Activated CD8-positive, alpha-beta memory T cell treated with anti-CD3 and anti-CD28 coated beads, Interleukin-2, amount 10 ng/mL, durations not matched to agents 7 days and 5 days (primary cell): Measurements from ENCODE around the gene NLRP5. TPM values are rescaled to one million over a fixed set of nuclear protein-coding genes. Genes with fewer than 3 reads are reported as not detected.
"Not testable (repeated sequence)": the region's sequence is repeated elsewhere in the genome, so short reads cannot be mapped to it uniquely, and the experiment has no call there.

Source experiments
- ATAC-seq: fragments of 150-1000 bp; cut with Tn5 transposase; one replicate; pipeline ENCODE4 v1.10.0; 2021; ENCODE audit warnings: moderate library complexity
- CTCF ChIA-PET: fragments of 350-600 bp; sonication (Branson Sonifier 250); formaldehyde crosslinking; loops from one replicate; lab custom pipeline; 2021; ENCODE audit warnings: antibody characterized with exemption; lab: Charles Lee
- DNase-seq: peaks from one replicate; pipeline ENCODE4 v3.0.0-alpha.2; 2020
- H3K27ac Mint-ChIP-seq: one replicate; pipeline ENCODE4 v1.8.0; 2021; ENCODE audit warnings: mild to moderate bottlenecking, mixed read lengths
- H3K27me3 Mint-ChIP-seq: one replicate; pipeline ENCODE4 v1.8.0; 2021; ENCODE audit warnings: mixed read lengths
- H3K36me3 Mint-ChIP-seq: one replicate; pipeline ENCODE4 v1.8.0; 2021; ENCODE audit warnings: mild to moderate bottlenecking, mixed read lengths
- H3K4me1 Mint-ChIP-seq: one replicate; pipeline ENCODE4 v1.8.0; 2021; ENCODE audit warnings: mixed read lengths
- H3K4me3 Mint-ChIP-seq: one replicate; pipeline ENCODE4 v1.8.0; 2021; ENCODE audit warnings: mild to moderate bottlenecking, moderate library complexity, mixed read lengths
- H3K9me3 Mint-ChIP-seq: one replicate; pipeline ENCODE4 v1.8.0; 2022; ENCODE audit warnings: low read depth, mixed read lengths
- total RNA-seq, 2 experiments: library from RNA; stranded (reverse); gene quantifications; one replicate each; pipeline ENCODE4 v1.2.3, GENCODE V29; 2021

NLRP5 gene
- total RNA-seq, 2 experiments from 2014 or later, result not detected

DNA sequence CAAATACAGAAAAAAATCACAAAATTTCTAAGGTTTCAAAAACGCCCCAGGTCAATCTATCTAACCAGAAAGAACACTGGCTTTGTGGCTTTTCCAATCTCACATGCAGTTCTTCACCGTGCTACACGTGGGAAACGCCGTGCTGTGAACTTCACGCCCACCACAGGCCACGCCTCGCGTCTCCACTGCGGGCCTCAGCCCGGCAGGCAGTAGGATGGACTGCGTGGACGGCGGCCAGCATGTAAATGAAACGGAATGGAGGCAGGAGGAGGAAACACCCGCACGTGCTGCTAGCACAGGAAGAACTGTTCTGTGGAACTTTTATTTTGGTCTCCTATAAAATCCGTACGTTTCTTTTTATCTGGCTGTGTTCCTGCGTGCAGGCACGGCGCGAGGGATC, 110.7 kb downstream of the NLRP5 start:
- Mint-ChIP-seq H3K4me1 (no peaks in the 10 kb centered on the region), H3K36me3 (peaks cover 40% of the 10 kb centered on the region), H3K27me3 (no peaks in the 10 kb centered on the region), H3K4me3 (no peak overlapping the region), H3K27ac (no peak overlapping the region), H3K9me3 (peaks cover 12% of the 10 kb centered on the region)
- CTCF ChIA-PET, result no interaction called here
- no peak for ATAC-seq
- DNase-seq, result no peak

- H3K27ac Mint-ChIP-seq, result no peak overlapping the region
- H3K36me3 Mint-ChIP-seq, result peaks cover 36% of the 10 kb centered on the region
- no peaks in the 10 kb centered on the region for H3K27me3 Mint-ChIP-seq
- H3K9me3 Mint-ChIP-seq, result peaks cover 9% of the 10 kb centered on the region
- ATAC-seq (no peak), DNase-seq (no peak)
- no peak overlapping the region for H3K4me3 Mint-ChIP-seq
- CTCF ChIA-PET, result no interaction called here
- H3K4me1 Mint-ChIP-seq, result no peaks in the 10 kb centered on the region
These were observed 111.2 kb downstream of the NLRP5 start for GRCh38 chr19:56097776-56098175.

DNA sequence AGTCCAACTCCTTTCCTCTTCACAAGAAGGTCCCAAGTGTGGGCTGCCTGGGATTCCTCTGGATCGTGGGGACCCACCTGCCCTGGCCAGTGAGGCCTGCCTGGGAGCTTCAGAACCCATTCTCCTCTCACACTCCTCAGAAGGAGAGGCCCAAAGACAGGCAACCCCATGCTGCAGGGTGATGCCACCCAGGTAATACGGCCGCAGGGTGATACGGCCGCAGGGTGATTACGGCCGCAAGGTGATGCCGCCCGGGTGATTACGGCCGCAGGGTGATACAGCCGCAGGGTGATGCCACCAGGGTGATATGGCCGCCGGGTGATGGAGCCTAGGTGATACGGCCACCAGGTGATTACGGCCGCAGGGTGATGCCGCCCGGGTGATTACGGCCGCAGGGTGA, 111.7 kb downstream of the NLRP5 start:
- H3K36me3 Mint-ChIP-seq, result peaks cover 31% of the 10 kb centered on the region
- CTCF ChIA-PET, result interaction anchor here (1.3 kb wide), 1 partner anchor 17 kb away, joined by 4 read pairs; no protein-coding TSS in a partner anchor
- H3K27me3 Mint-ChIP-seq, H3K4me1 Mint-ChIP-seq, DNase-seq, H3K27ac Mint-ChIP-seq, H3K9me3 Mint-ChIP-seq, H3K4me3 Mint-ChIP-seq, ATAC-seq: not testable (repeated sequence)

DNA sequence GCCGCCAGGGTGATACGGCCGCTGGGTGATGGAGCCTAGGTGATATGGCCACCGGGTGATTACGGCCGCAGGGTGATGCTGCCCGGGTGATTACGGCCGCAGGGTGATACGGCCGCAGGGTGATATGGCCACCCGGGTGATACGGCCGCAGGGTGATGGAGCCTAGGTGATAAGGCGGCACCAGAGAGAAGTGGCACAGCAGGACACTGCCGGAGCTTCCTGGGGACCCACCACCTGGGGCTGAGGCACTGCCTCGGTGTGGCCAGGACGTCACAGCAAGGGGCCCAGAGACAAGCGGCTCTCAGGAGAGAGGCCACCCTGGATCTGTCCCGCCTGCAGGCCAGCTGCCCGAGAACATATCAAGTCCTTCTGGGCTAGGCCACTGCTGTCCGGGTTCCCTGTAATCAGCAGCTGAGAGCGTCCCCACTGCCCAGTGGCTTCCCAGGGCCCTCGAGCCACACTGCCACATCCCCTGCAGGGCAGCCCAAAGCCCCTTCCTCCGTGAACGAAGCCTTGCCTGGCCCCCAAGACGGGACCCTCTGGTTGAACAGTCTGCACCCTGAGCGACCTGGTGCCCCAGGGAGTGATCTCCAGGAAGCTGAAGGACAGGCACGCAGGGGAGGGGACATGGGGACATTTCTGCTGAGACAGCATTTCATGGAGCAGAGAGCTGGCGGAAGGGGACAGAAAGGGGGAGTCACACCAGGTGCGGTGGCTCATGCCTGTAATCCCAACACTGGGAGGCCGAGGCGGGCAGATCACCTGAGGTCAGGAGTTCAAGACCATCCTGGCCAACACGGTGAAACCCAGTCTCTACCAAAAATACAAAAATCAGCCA, 112.4 kb downstream of the NLRP5 start:
- Mint-ChIP-seq H3K4me3 (no peak overlapping the region), H3K9me3 (no peaks in the 10 kb centered on the region), H3K36me3 (peaks cover 24% of the 10 kb centered on the region), H3K4me1 (no peaks in the 10 kb centered on the region), H3K27me3 (no peaks in the 10 kb centered on the region), H3K27ac (no peak overlapping the region)
- ATAC-seq (no peak), DNase-seq (no peak)
- CTCF ChIA-PET, result interaction anchor here (1.3 kb wide), 1 partner anchor 18 kb away, joined by 4 read pairs; no protein-coding TSS in a partner anchor

GRCh38 chr19:56099638-56100539, 113.3 kb downstream of the NLRP5 start:
- Mint-ChIP-seq H3K36me3 (peaks cover 22% of the 10 kb centered on the region), H3K4me3 (no peak overlapping the region), H3K27me3 (no peaks in the 10 kb centered on the region), H3K9me3 (no peaks in the 10 kb centered on the region), H3K27ac (no peak overlapping the region), H3K4me1 (peaks cover 3% of the 10 kb centered on the region)
- DNase-seq (no peak), ATAC-seq (no peak)
- CTCF ChIA-PET, result no interaction called here

DNA sequence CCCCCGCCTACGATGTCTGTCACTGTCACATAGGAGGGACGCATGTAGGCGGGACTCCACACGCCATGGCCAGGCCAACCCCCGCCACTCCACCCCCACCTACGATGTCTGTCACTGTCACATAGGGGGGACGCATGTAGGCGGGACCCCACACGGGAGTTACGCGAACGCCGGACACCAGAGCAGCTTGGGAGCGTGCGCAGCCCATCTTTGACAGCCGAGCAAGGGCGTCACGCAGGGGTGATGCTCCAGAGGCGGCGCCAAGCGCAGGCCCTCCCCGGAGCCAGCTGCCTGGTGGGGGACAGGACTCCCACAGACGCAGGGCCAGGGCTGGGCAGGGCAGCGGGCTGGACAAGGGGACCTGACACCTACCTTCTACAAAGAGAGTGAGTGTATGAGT, 114.5 kb downstream of the NLRP5 start:
- Mint-ChIP-seq H3K4me1 (peaks cover 9% of the 10 kb centered on the region), H3K27me3 (no peaks in the 10 kb centered on the region), H3K36me3 (peaks cover 11% of the 10 kb centered on the region), H3K9me3 (no peaks in the 10 kb centered on the region), H3K4me3 (no peak overlapping the region), H3K27ac (no peak overlapping the region)
- DNase-seq, result no peak
- no peak for ATAC-seq
- CTCF ChIA-PET, result no interaction called here

DNA sequence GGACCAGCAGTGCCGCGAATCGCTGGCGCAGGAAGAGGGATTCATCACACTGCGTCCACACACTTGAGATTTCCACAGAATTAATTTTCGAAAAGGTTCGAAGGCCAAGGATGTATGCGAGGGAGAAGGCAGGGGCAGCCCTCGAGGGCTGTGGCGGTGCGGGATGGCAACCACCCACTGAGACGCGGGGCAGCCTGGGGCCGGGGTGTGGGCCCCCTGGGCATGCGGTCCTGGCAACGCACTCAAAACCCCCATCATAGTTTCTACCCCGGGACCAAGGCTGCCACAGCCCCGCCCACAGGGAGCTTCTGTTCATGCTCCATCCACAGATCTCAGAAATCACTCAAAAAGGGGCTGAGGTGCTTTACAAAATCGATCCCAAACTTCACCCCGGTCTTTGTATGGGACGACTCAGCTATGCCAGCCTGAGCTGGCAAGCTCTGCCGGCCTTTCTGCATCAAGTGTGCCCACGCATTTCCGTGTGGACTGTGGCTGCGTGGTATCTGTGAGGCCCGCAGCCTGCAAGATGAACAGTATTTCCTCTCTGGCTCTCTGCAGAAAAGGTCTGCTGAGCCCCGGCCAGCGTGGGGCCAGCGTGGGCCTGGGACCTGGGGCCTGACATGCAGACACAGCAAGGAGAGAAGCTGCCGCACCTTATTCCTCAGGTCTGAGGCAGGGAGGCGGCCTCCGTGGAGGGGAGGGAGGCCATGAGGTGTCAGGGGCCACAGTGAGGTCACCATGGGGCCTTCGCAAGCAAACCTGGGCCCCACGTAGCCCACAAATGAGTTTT, 115.4 kb downstream of the NLRP5 start:
- Mint-ChIP-seq H3K4me3 (no peak overlapping the region), H3K9me3 (no peaks in the 10 kb centered on the region), H3K27ac (no peak overlapping the region), H3K27me3 (no peaks in the 10 kb centered on the region), H3K4me1 (peaks cover 15% of the 10 kb centered on the region), H3K36me3 (peaks cover 11% of the 10 kb centered on the region)
- no peak for ATAC-seq
- CTCF ChIA-PET, result no interaction called here
- DNase-seq, result no peak

GRCh38 chr19:56103027-56103614, 116.5 kb downstream of the NLRP5 start:
- CTCF ChIA-PET, result no interaction called here
- ATAC-seq (no peak), DNase-seq (no peak)
- Mint-ChIP-seq H3K9me3 (no peaks in the 10 kb centered on the region), H3K4me3 (no peak overlapping the region), H3K27ac (no peak overlapping the region), H3K4me1 (peaks cover 17% of the 10 kb centered on the region), H3K27me3 (no peaks in the 10 kb centered on the region), H3K36me3 (peaks cover 11% of the 10 kb centered on the region)

DNA sequence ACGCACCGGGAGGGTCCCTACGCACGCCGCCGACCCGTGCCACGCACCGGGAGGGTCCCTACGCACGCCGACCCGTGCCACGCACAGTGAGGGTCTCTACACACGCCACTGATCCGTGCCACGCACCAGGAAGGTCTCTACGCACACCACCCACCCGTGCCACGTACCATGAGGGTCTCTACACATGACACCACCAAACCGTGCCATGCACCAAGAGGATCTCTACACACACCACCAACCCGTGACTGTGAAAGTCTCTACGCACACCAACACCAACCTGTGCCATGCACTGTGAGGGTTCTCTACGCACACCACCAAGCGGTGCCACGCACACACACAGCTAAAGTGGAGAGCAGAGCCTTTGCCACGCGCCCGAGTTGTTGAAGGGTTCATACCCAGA, 117.8 kb downstream of the NLRP5 start:
- Mint-ChIP-seq H3K9me3 (no peaks in the 10 kb centered on the region), H3K4me3 (no peak overlapping the region), H3K36me3 (peaks cover 7% of the 10 kb centered on the region), H3K27me3 (no peaks in the 10 kb centered on the region), H3K27ac (no peak overlapping the region), H3K4me1 (peaks cover 17% of the 10 kb centered on the region)
- no peak for DNase-seq
- CTCF ChIA-PET, result interaction anchor here (1.4 kb wide), 1 partner anchor 39 kb away, joined by 5 read pairs; no protein-coding TSS in a partner anchor
- no peak for ATAC-seq

GRCh38 chr19:56105090-56105701, 118.6 kb downstream of the NLRP5 start:
- peaks cover 17% of the 10 kb centered on the region for H3K4me1 Mint-ChIP-seq
- CTCF ChIA-PET, result interaction anchor here (0.8 to 1.4 kb wide), 4 partner anchors 14 to 148 kb away, joined by 3 to 5 read pairs (median 4); no protein-coding TSS in a partner anchor
- peaks cover 7% of the 10 kb centered on the region for H3K36me3 Mint-ChIP-seq
- no peak overlapping the region for H3K4me3 Mint-ChIP-seq
- no peaks in the 10 kb centered on the region for H3K9me3 Mint-ChIP-seq
- H3K27ac Mint-ChIP-seq, result peak overlapping the region; percentile 57
- H3K27me3 Mint-ChIP-seq, result no peaks in the 10 kb centered on the region
- ATAC-seq (no peak), DNase-seq (no peak)

- H3K36me3 Mint-ChIP-seq, ATAC-seq, H3K27ac Mint-ChIP-seq, H3K27me3 Mint-ChIP-seq, DNase-seq, H3K9me3 Mint-ChIP-seq, H3K4me3 Mint-ChIP-seq: not testable (repeated sequence)
- CTCF ChIA-PET, result interaction anchor here (1.1 to 1.4 kb wide), 3 partner anchors 40 to 147 kb away, joined by 3 to 5 read pairs (median 4); no protein-coding TSS in a partner anchor
- peaks cover 19% of the 10 kb centered on the region for H3K4me1 Mint-ChIP-seq
These were observed 119.3 kb downstream of the NLRP5 start for GRCh38 chr19:56105831-56106396.

DNA sequence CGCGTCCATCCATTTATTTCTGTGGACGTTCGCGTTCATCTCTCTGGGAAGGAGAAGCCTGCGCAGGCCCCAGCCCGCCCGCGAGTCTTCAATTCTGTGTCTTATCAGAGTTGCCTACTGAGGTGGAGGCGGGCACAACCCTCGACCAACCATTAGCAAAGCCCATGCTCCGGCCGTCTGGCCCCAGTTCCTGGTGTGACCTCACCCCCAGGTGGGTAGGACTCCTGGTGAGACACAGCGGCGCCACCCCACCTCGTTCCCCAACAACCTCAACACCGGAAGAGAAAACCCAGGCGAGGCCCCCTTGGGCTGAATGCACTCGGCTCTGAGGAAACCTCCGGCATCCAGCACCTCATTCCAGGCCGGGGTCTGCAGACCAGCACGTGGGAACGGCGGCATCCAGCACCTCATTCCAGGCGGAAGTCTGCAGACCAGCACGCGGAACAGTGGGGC, 119.8 kb downstream of the NLRP5 start:
- Mint-ChIP-seq H3K27me3 (no peaks in the 10 kb centered on the region), H3K27ac (no peak overlapping the region), H3K9me3 (no peaks in the 10 kb centered on the region), H3K4me3 (no peak overlapping the region), H3K36me3 (peaks cover 5% of the 10 kb centered on the region), H3K4me1 (peaks cover 19% of the 10 kb centered on the region)
- DNase-seq (no peak), ATAC-seq (no peak)
- CTCF ChIA-PET, result no interaction called here
